Neural crest cell (in vitro differentiated cells): Measurements from ENCODE around the gene TFPI. TPM values are rescaled to one million over a fixed set of nuclear protein-coding genes. Genes with fewer than 3 reads are reported as not detected.

Experiments
- DNase-seq: peaks from one replicate; pipeline ENCODE4 v3.0.0; 2021; ENCODE audit warnings: low read depth, mixed read lengths, low spot score
- H3K27ac Mint-ChIP-seq: one replicate; pipeline ENCODE4 v1.8.0; 2021; ENCODE audit warnings: mild to moderate bottlenecking, mixed read lengths; ENCODE audit not compliant: unreplicated experiment
- H3K27me3 Mint-ChIP-seq: 2 replicates; pipeline ENCODE4 v1.8.0; 2021; ENCODE audit warnings: low read depth, mild to moderate bottlenecking, mixed read lengths
- H3K36me3 Mint-ChIP-seq: 2 replicates; pipeline ENCODE4 v1.8.0; 2021; ENCODE audit warnings: low read depth, mild to moderate bottlenecking, mixed read lengths
- H3K4me1 Mint-ChIP-seq: 2 replicates; pipeline ENCODE4 v1.8.0; 2021; ENCODE audit warnings: mixed read lengths
- H3K4me3 Mint-ChIP-seq: one replicate; pipeline ENCODE4 v1.8.0; 2021; ENCODE audit warnings: mild to moderate bottlenecking, mixed read lengths
- H3K9me3 Mint-ChIP-seq: 2 replicates; pipeline ENCODE4 v1.8.0; 2021; ENCODE audit warnings: mixed read lengths
- CTCF ChIP-seq: fragments of 200-600 bp; sonication (generic); conservative IDR thresholded peaks from 2 replicates; pipeline ENCODE4 v1.5.0; 2021; ENCODE audit warnings: antibody characterized with exemption, mild to moderate bottlenecking
- long read RNA-seq: library from polyadenylated mRNA; unstranded; transcript quantifications from one replicate; pipeline ENCODE4 v2.0.0, GENCODE V29; 2020
- total RNA-seq: library from RNA; stranded (reverse); gene quantifications from 2 replicates; pipeline ENCODE4 v1.2.1, GENCODE V29; 2021

The TFPI gene
- 7.0 and 8.0 TPM in 2 replicates for total RNA-seq
- long read RNA-seq, partial matches to known transcripts: 1 of 12 reads
- long read RNA-seq, other reads (novel, unspliced or antisense): 8 of 12 reads

- Mint-ChIP-seq H3K36me3 (peaks cover 3% of the 10 kb centered on the region), H3K27ac (peak within 1 kb of the TSS; percentile 93), H3K9me3 (no peaks in the 10 kb centered on the region), H3K27me3 (no peaks in the 10 kb centered on the region), H3K4me3 (peak within 1 kb of the TSS; percentile 88), H3K4me1 (peaks cover 17% of the 10 kb centered on the region)
- no peak for TF ChIP-seq CTCF
- no peak for DNase-seq
Observed at GRCh38 chr2:187554011-187554703, at the start of gene TFPI. Gene TFPI (minus strand): TSS chr2:187554435. CDS start chr2:187503768, 50,667 bp downstream.

- Mint-ChIP-seq H3K27me3 (no peaks in the 10 kb centered on the region), H3K36me3 (no peaks in the 10 kb centered on the region), H3K9me3 (no peaks in the 10 kb centered on the region), H3K4me3 (no peak overlapping the region), H3K27ac (no peak overlapping the region), H3K4me1 (no peaks in the 10 kb centered on the region)
- no peak for TF ChIP-seq CTCF
- no peak for DNase-seq
Observed at GRCh38 chr2:187594801-187595200, 40.6 kb upstream of the TFPI start.

- peaks cover 3% of the 10 kb centered on the region for H3K9me3 Mint-ChIP-seq
- DNase-seq: no peak
- no peak overlapping the region for H3K27ac Mint-ChIP-seq
- H3K4me3 Mint-ChIP-seq: no peak overlapping the region
- H3K27me3 Mint-ChIP-seq: no peaks in the 10 kb centered on the region
- TF ChIP-seq CTCF: no peak
- H3K4me1 Mint-ChIP-seq: no peaks in the 10 kb centered on the region
- H3K36me3 Mint-ChIP-seq: no peaks in the 10 kb centered on the region
Observed at GRCh38 chr2:187593697-187594096, 39.5 kb upstream of the TFPI start.

- Mint-ChIP-seq H3K27ac (no peak overlapping the region), H3K27me3 (no peaks in the 10 kb centered on the region), H3K4me3 (no peak overlapping the region), H3K4me1 (no peaks in the 10 kb centered on the region), H3K36me3 (no peaks in the 10 kb centered on the region), H3K9me3 (peaks cover 3% of the 10 kb centered on the region)
- TF ChIP-seq CTCF: no peak
- DNase-seq: no peak
Observed at GRCh38 chr2:187593098-187593497, 38.9 kb upstream of the TFPI start.

- H3K36me3 Mint-ChIP-seq: no peaks in the 10 kb centered on the region
- H3K27ac Mint-ChIP-seq: no peak overlapping the region
- no peaks in the 10 kb centered on the region for H3K27me3 Mint-ChIP-seq
- no peak overlapping the region for H3K4me3 Mint-ChIP-seq
- no peaks in the 10 kb centered on the region for H3K4me1 Mint-ChIP-seq
- peaks cover 6% of the 10 kb centered on the region for H3K9me3 Mint-ChIP-seq
- DNase-seq: no peak
- TF ChIP-seq CTCF: no peak
Observed at GRCh38 chr2:187590175-187590574, 35.9 kb upstream of the TFPI start.
